ENCODE results near the gene ARRDC4. TPM values are rescaled to one million over a fixed set of nuclear protein-coding genes. Genes with fewer than 3 reads are reported as not detected.

The ARRDC4 gene
- total and polyA plus RNA-seq, 9 of the 15 experiments (the other 6 are each of a cell fraction or from before 2014, with no cell fraction given), result 4.3 to 16.1 (median 14.4) TPM

- H4K20me1 ChIP-seq (replicated peaks; ENCODE audit: control insufficient read depth, insufficient read depth, low read length), result no peaks in the 10 kb centered on the region
- no peak overlapping the region for H2AFZ ChIP-seq (ENCODE audit: low read depth, low read length)
- DNase-seq (ENCODE audit: extremely low read depth in 1 of 4, low spot score in 3 of 4), result peak in 2 of 4 experiments; percentile 18 to 40
- H3K4me2 ChIP-seq (ENCODE audit: insufficient read depth, low read length), result no peak overlapping the region
- no peaks in the 10 kb centered on the region for H3K36me3 ChIP-seq (ENCODE audit: control insufficient read depth, insufficient read depth, low read length)
- no TSS peak for BruUV-seq (replicated peaks)
- H3K9me3 ChIP-seq (replicated peaks; ENCODE audit: control insufficient read depth, insufficient read depth, low read depth, low read length), result no peaks in the 10 kb centered on the region
- no peak overlapping the region for H3K4me3 ChIP-seq
- no peak overlapping the region for H3K9ac ChIP-seq (ENCODE audit: insufficient read depth in 1 of 2, low read depth in 2 of 2, low read length in 2 of 2)
- intact Hi-C loops (cut with micrococcal nuclease) (loop anchor here (10.0 kb wide), 2 partner anchors 89 to 91 kb away; no protein-coding TSS in a partner anchor), in situ Hi-C loops (cut with MboI) (no loop called here)
- no peak overlapping the region for H3K27ac ChIP-seq (ENCODE audit: extremely low read depth, low read depth, low read length)
- ChIA-PET POLR2A (interaction anchor here (2.0 kb wide), 1 partner anchor 17 kb away, joined by 6 read pairs; no protein-coding TSS in a partner anchor), CTCF (ENCODE audit: low intra/inter-chr PET ratio) (no interaction called here)
- H3K4me1 ChIP-seq (replicated peaks in 1 of 2; ENCODE audit: control insufficient read depth in 2 of 2, insufficient read depth in 2 of 2, low read length in 2 of 2), result no peaks in the 10 kb centered on the region; a peak in 1 of 5 replicates
- H3K79me2 ChIP-seq (ENCODE audit: control insufficient read depth, insufficient read depth, low read length), result no peaks in the 10 kb centered on the region
- H3K9me1 ChIP-seq (ENCODE audit: control insufficient read depth, insufficient read depth, low read length), result no peaks in the 10 kb centered on the region
- WGBS (ENCODE audit: insufficient coverage, low coverage, missing lambda C conversion rate), result 3% methylated on average over 5 of the region's 5 CpGs
- peak; percentile 71 for ATAC-seq
- peak; percentile 55 for FAIRE-seq
- H3K27me3 ChIP-seq (ENCODE audit: control insufficient read depth in 2 of 2, insufficient read depth in 2 of 2, low read length in 2 of 2), result peaks cover 0 to 18% of the 10 kb centered on the region in 2 experiments; a peak in 1 of 5 replicates
- TF ChIP-seq TEAD4 (IDR thresholded peaks at IDR 0.05; ENCODE audit: low read length), result peak; percentile 50; the same call in 1 of the 2 replicates
- no peak for TF ChIP-seq TEAD4 (CRISPR knock-in tag; IDR thresholded peaks at IDR 0.05; ENCODE audit: borderline replicate concordance)
- no peak for TF ChIP-seq ZSCAN29 (IDR thresholded peaks at IDR 0.05)
- no peak for TF ChIP-seq FUS (optimal IDR thresholded peaks at IDR 0.05; ENCODE audit: low read depth, low read length)
- no peak for TF ChIP-seq RAD51 (IDR thresholded peaks at IDR 0.05; ENCODE audit: borderline replicate concordance, low read depth)
- no peak for TF ChIP-seq ZNF24 (IDR thresholded peaks at IDR 0.05)
- TF ChIP-seq MYBL2 (IDR thresholded peaks at IDR 0.05; ENCODE audit: low read depth), result no peak
- TF ChIP-seq MYBL2 (CRISPR knock-in tag; IDR thresholded peaks at IDR 0.05; ENCODE audit: borderline replicate concordance), result no peak
- TF ChIP-seq RBM39 (optimal IDR thresholded peaks at IDR 0.05; ENCODE audit: low read depth, low read length), result no peak
- no peak for TF ChIP-seq PPARD (CRISPR knock-in tag; IDR thresholded peaks at IDR 0.05)
- TF ChIP-seq ZSCAN32 (CRISPR knock-in tag; IDR thresholded peaks at IDR 0.05), result no peak
- TF ChIP-seq FOSL1 (tag; conservative IDR thresholded peaks at IDR 0.05), result 0 out of 2 replicates have a peak, but pooled peaks have one; percentile 28
- peak; percentile 39 for TF ChIP-seq TCF3 (CRISPR knock-in tag; IDR thresholded peaks at IDR 0.05)
- no peak for TF ChIP-seq SMAD4 (CRISPR knock-in tag; conservative IDR thresholded peaks at IDR 0.05)
- TF ChIP-seq NR4A1 (CRISPR knock-in tag; IDR thresholded peaks at IDR 0.05), result no peak
- no peak for TF ChIP-seq NR4A1 (tag; IDR thresholded peaks at IDR 0.05)
- TF ChIP-seq SMC3 (conservative IDR thresholded peaks at IDR 0.05; ENCODE audit: insufficient read depth, low read depth, low read length), result 0 out of 2 replicates have a peak, but pooled peaks have one; percentile 10
- no peak for TF ChIP-seq SMAD1 (IDR thresholded peaks at IDR 0.05; ENCODE audit: low read depth, low read length, partially characterized antibody)
- TF ChIP-seq HDAC3 (IDR thresholded peaks at IDR 0.05; ENCODE audit: borderline replicate concordance, partially characterized antibody), result no peak
- no peak for TF ChIP-seq GABPA (tag; conservative IDR thresholded peaks at IDR 0.05; ENCODE audit: low read depth)
- TF ChIP-seq SMARCA4 (IDR thresholded peaks at IDR 0.05), result no peak
- no peak for TF ChIP-seq BRD4 (IDR thresholded peaks at IDR 0.05)
- TF ChIP-seq ELF1 (tag; IDR thresholded peaks at IDR 0.05), result no peak
- peak; percentile 29; the same call in 1 of the 2 replicates for TF ChIP-seq L3MBTL2 (IDR thresholded peaks at IDR 0.05)
- TF ChIP-seq E2F6 (IDR thresholded peaks at IDR 0.05; ENCODE audit: borderline replicate concordance in 1 of 2, extremely low read depth in 1 of 2, insufficient read depth in 1 of 2, insufficient read length in 1 of 2, low read depth in 1 of 2, low read length in 1 of 2, poor library complexity in 1 of 2, severe bottlenecking in 1 of 2), result peak in 1 of 2 experiments; percentile 71
Measured at GRCh38 chr15:97995881-97996603, 35.5 kb downstream of the ARRDC4 start.
